HG02763 (cell line): Measurements from ENCODE around the gene SLC22A8.
"Not testable (repeated sequence)": the region's sequence is repeated elsewhere in the genome, so short reads cannot be mapped to it uniquely, and the experiment has no call there.

Experiments used
- ATAC-seq: cut with Tn5 transposase; IDR thresholded peaks from one replicate; pipeline ENCODE4 v1.9.1; 2021; ENCODE audit warnings: mild to moderate bottlenecking, moderate library complexity; ENCODE audit not compliant: unreplicated experiment

SLC22A8 gene

DNA sequence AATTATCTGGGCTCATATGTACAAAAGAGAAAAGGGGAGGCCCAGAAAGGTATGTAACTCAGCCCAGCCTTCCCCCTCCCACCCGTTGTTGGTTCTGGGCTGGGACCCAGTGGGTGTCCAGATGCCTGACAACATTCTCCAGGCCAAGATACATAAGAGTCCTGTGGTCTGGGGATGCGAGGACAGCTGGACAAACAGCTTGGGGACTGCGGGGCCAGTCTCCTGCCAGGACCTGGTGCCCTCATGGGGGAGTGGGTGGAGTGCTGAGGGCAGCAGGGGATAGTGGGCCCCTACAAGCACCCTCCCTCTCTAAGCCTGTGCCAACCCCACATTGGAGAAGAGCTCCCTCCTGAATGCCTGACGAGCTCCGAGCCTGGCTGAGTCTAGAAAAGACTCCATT, 27.4 kb downstream of the SLC22A8 start:
- ATAC-seq, result no peak

GRCh38 chr11:62985041-62985750, 30.4 kb downstream of the SLC22A8 start:
- no peak for ATAC-seq

- ATAC-seq, result no peak
These were observed 31.1 kb downstream of the SLC22A8 start, which contains the start of gene SLC22A6 for GRCh38 chr11:62984451-62984991. TSS of gene SLC22A6 (minus strand) at chr11:62984967. CDS start at chr11:62984690, 277 bp downstream.

DNA sequence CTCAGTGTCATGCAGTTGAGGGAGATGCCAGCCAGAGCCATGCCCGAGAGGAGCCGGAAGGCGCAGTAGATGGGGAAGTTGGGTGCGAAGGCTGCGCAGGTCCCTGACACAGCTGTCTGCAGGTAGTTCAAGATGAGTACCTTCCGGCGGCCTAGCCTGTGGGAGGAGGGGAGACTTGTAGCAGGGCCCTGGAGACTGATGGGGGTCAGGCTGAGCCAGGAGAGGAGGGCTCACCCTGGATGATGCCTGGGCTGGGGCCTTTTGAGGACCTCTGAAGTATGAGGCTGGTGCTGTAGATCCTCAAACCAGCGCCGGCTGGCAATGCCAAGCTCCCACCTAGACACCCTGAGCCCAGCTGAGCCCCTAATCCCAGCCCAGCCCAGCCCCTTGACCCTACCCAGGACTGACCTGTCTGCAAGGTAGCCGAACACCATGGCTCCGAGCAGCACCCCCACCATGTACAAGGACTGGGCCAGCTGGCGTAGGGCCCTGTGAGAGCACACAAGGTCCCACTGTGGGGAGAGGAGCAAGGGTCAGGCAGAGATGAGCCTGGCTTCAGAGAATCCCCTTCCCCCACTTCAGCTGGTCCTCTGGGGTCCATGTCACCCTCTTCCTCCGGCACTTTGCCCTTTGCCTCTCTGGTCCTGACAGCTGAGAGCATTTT, 32.0 kb downstream of the SLC22A8 start:
- no peak for ATAC-seq

GRCh38 chr11:62981743-62982142, 33.9 kb downstream of the SLC22A8 start:
- ATAC-seq, result no peak

DNA sequence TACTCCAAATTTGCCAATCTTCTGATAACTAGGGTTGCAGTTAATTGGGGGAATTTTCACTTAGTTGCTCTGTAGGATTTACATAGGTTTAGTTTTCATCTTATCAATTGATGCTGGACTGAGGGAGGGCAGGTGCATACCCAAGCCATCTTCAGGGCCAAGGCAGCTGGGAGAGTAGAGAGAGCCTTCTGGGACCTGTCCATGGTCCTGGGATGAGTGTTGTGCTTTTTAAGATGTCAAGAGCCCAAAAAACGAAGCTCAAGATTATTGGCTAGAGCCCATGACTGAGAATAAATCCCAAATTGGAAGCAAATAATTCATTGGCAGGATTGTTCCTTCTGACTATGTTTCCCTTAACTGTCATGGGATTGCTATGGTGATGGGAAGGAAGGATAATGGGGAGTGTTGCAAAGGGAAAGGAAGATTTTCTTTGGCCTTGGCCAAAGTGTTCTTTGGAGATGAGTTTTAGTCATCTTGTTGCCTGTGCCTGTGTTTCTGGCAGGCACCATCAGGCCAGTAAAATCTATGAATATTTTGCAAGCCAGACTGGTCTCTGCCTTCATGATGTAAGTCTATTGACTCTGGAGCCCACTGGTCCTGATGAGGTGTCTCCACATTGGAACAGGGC, 35.4 kb downstream of the SLC22A8 start:
- no peak for ATAC-seq

- no peak for ATAC-seq
These were observed 39.5 kb downstream of the SLC22A8 start for GRCh38 chr11:62976109-62976508.

- no peak for ATAC-seq
These were observed 40.7 kb downstream of the SLC22A8 start for GRCh38 chr11:62974848-62975522.

- ATAC-seq, result no peak
These were observed 50.1 kb downstream of the SLC22A8 start for GRCh38 chr11:62965574-62965973.

DNA sequence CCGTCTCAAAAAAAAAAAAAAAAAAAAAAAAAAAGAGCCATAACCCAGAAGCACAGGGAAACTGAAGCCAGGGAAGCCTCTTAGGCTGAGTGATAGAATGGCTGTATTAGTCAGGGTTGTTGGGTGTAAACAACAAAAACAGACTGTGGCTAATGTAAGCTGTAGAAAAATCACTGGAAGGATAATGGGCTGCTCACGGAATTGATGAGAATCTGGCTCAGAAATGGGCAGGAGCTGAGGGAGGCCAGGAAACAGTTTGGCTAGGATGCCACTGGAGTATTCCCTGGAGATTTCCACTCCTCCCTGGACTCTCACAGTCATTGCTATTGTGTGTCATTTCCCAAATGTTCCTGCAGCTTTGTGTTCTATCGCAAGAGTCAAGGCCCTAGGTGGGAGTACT, 53.2 kb downstream of the SLC22A8 start:
- no peak for ATAC-seq

DNA sequence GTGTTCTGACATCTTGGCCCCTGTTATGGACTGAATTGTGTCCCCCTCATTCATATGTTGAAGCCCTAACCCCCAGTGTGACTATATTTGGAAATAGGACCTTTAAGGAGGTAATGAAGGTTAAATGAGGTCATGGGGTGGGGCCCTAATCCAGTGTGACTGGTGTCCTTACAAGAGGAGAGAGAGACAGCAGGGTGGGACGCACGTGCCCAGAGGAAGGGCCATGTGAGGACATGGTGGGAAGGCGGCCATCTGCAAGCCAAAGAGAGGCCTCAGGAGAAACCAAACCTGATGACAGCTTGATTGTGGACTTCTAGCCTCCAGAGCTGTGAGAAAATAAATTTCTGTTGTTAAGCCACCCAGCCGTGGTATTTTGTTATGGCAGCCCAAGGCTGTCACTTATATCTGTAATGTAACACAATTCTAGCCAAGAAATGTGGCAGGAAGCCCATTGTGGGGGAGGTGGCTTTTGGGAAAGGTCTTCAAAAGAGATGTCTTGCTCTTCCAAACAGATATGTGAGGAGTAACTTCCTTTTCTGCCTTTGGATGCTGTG, 54.5 kb downstream of the SLC22A8 start:
- ATAC-seq, result no peak

DNA sequence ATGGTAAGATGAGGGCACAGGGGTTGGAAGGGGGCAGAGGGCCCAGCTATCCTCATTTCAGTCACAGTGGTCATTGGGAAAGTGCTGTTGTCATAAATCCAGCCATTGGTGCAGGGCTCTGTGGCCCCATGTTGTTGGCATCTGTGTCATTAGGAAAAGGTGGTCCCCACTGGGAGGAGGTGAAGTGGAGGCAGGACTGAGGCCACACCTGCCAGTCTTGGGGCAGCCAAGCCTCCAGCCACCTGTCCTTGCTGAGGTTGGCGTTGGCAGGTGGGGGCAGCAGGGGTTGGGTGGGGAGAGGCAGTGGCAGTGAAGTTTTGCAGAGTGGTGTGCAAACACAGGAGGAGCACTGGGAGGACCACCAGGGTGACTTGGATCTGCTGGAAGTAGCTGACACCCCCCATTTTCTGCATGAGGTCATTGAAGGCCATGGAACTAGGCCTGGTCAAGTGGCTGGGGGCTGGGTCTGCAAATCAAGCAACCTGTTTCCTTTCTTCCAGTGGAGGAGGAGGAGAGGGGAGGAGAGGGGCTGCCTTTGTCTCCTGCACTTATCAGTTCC, 56.1 kb downstream of the SLC22A8 start:
- no peak for ATAC-seq

GRCh38 chr11:62958547-62959421, 56.9 kb downstream of the SLC22A8 start:
- ATAC-seq, result no peak

- no peak for ATAC-seq
These were observed 58.5 kb downstream of the SLC22A8 start for GRCh38 chr11:62957147-62957546.

GRCh38 chr11:62954478-62954877, 61.2 kb downstream of the SLC22A8 start:
- no peak for ATAC-seq

DNA sequence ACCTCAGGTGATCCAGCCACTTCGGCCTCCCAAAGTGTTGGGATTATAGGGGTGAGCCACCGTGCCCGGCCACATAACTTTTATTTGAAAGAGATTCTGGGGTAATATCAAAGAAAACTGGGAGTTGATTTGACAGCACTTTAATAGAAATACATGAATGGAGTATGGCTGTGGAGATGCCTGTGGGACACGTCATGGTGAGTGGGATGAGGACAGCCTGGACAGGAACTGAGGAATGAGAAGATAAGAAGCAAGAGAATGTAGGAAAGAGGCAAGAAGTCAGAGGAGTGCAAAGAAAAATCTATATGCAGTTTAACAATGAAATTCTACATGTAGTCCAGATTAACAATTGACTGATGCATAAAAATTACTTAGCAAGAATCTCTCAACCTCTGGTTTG, 61.8 kb downstream of the SLC22A8 start:
- ATAC-seq, result no peak

GRCh38 chr11:62948765-62949320, 66.8 kb downstream of the SLC22A8 start:
- ATAC-seq, result no peak

- not testable (repeated sequence) for ATAC-seq
These were observed 70.1 kb downstream of the SLC22A8 start for GRCh38 chr11:62945538-62945937.
